ENCODE data around the gene CTIF.
"Not testable (repeated sequence)": the region's sequence is repeated elsewhere in the genome, so short reads cannot be mapped to it uniquely, and the experiment has no call there.

Gene CTIF

GRCh38 chr18:48538531-48539405 is at the start of gene CTIF:
Gene CTIF, plus strand, starts transcription at chr18:48539031. Its CDS starts 80,535 bp downstream, at chr18:48619566.
- no peak for DNase-seq

- no peak for DNase-seq
Measured at GRCh38 chr18:48490641-48491293, 48.1 kb upstream of the CTIF start.

GRCh38 chr18:48492880-48493279 is 46.0 kb upstream of the CTIF start:
- DNase-seq, result no peak

GRCh38 chr18:48493434-48494230 is 45.2 kb upstream of the CTIF start:
- DNase-seq, result no peak

GRCh38 chr18:48497863-48498262 is 41.0 kb upstream of the CTIF start:
- DNase-seq, result no peak

GRCh38 chr18:48500517-48500916 is 38.3 kb upstream of the CTIF start:
- DNase-seq, result no peak

- no peak for DNase-seq
Measured at GRCh38 chr18:48502906-48503305, 35.9 kb upstream of the CTIF start.

- no peak for DNase-seq
Measured at GRCh38 chr18:48504819-48505218, 34.0 kb upstream of the CTIF start.

- DNase-seq, result not testable (repeated sequence)
Measured at GRCh38 chr18:48506983-48507568, 31.8 kb upstream of the CTIF start.

GRCh38 chr18:48512498-48512897 is 26.3 kb upstream of the CTIF start:
- not testable (repeated sequence) for DNase-seq

GRCh38 chr18:48514786-48515185 is 24.0 kb upstream of the CTIF start:
- no peak for DNase-seq

- DNase-seq, result no peak
Measured at GRCh38 chr18:48517048-48517447, 21.8 kb upstream of the CTIF start.

- no peak for DNase-seq
Measured at GRCh38 chr18:48519431-48520100, 19.3 kb upstream of the CTIF start.

- no peak for DNase-seq
Measured at GRCh38 chr18:48521723-48522122, 17.1 kb upstream of the CTIF start.

GRCh38 chr18:48525671-48526070 is 13.2 kb upstream of the CTIF start:
- DNase-seq, result no peak

- no peak for DNase-seq
Measured at GRCh38 chr18:48527461-48527860, 11.4 kb upstream of the CTIF start.

GRCh38 chr18:48528861-48529260 is 10.0 kb upstream of the CTIF start:
- no peak for DNase-seq

- no peak for DNase-seq
Measured at GRCh38 chr18:48529796-48530195, 9.0 kb upstream of the CTIF start.

GRCh38 chr18:48530399-48531081 is 8.3 kb upstream of the CTIF start:
- DNase-seq, result no peak

GRCh38 chr18:48531082-48531403 is 7.8 kb upstream of the CTIF start:
- no peak for DNase-seq

- no peak for DNase-seq
Measured at GRCh38 chr18:48531908-48532307, 6.9 kb upstream of the CTIF start.

Data from KG1 (cell line).